Measurements from ENCODE around the gene KDM3B. TPM values are rescaled to one million over a fixed set of nuclear protein-coding genes. Genes with fewer than 3 reads are reported as not detected.

Gene KDM3B
- total RNA-seq, 4 donors from 2014 or later = 49.1 to 112 (median 65.1) TPM

DNA sequence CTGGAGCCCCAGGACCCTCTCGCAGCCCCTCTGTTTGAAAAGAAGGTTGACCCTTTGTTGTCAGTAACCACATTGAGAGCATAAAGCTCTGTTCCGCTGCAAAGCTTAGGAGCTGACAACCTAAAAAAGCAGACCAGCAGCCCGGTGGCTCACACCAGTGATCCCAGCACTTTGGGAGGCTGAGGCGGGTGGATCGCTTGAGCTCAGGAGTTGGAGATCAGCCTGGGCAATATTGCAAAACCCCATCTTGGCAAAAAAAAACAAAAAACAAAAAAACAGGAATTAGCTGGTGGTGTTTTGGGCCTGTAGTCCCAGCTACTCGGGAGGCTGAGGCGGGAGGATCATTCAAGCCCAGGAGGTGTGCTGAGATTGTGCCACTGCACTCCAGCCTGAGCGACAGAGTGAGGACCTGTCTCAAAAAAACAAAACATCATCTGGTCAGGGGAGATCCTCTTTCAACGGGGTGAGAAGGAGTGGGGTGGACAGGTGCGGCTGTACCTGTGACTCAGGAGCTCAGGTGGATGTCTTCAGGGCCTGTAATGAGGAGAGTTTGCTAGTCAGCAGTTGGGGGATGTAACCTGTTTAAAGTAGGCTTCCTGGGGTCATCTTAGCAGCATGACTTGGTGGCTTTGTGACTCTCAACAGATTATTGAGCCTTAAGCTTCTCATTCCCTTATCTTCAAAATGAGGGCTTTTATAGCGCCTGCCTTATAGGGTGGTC lies 85.7 kb downstream of the KDM3B start:
- Histone ChIP-seq H3K27me3 (no peaks in the 10 kb centered on the region), H3K36me3 (peaks cover 38% of the 10 kb centered on the region), H3K4me1 (peaks cover 22% of the 10 kb centered on the region), H3K9me3 (no peaks in the 10 kb centered on the region), H3K27ac (no peak overlapping the region), H3K4me3 (peak overlapping the region; percentile 54)
- TF ChIP-seq CTCF (IDR thresholded peaks at IDR 0.05) (no peak), POLR2AphosphoS5 (IDR thresholded peaks at IDR 0.05) (no peak), POLR2A (IDR thresholded peaks at IDR 0.05) (no peak), EP300 (IDR thresholded peaks at IDR 0.05) (no peak)
- DNase-seq (ENCODE audit: low spot score in 2 of 2) = no peak
- WGBS = 79% methylated on average over 11 of the region's 11 CpGs

DNA sequence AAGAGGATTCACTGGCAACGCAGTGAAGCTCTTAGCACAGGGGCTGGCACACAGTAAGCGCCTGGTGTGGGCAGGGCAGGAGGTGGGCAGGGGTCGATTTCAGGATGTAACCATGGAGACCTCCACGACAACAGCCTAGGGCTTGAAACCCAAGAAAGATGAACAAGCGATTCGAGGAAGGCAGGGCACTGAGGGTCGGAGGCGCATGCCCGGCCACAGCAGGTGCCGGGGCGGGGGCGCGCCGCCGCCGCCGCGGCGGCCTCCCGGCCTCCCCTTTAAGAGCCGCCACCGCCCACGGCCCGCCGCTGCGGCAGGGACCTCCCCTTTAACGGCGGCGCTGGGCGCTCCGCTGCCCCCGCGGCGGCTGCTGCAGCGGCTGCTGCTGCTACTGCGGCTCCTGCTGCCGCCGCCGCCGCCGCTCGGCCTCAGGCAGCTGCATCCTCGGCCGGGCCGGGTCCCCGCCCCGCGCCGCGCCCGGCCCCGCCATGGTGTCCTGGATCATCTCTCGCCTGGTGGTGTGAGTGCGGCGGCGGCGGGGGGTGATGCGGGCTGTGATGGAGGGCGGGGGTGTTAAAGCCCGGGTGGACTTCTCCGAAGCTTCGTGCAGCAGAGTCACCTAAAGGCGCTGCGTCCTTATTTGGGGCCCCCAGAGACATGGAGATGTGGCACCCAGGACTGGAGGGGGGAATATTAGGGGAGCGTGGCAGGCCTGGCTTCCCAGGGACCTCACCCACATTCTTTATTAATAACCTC lies 86.4 kb downstream of the KDM3B start, which contains the start of gene REEP2:
Gene REEP2 (plus strand): TSS at position 334 of the 753 bp plus-strand sequence. CDS start 152 bp downstream, at position 486.
- Histone ChIP-seq H3K4me1 (peaks cover 22% of the 10 kb centered on the region), H3K9me3 (no peaks in the 10 kb centered on the region), H3K27ac (no peak within 1 kb of the TSS), H3K4me3 (peak within 1 kb of the TSS; percentile 54), H3K27me3 (no peaks in the 10 kb centered on the region), H3K36me3 (peaks cover 31% of the 10 kb centered on the region)
- TF ChIP-seq POLR2A (IDR thresholded peaks at IDR 0.05) (no peak), CTCF (IDR thresholded peaks at IDR 0.05) (no peak), EP300 (IDR thresholded peaks at IDR 0.05) (no peak), POLR2AphosphoS5 (IDR thresholded peaks at IDR 0.05) (no peak)
- 0% methylated on average over 10 of the region's 65 CpGs for WGBS
- no peak for DNase-seq (ENCODE audit: low spot score in 2 of 2)

- Histone ChIP-seq H3K27me3 (no peaks in the 10 kb centered on the region), H3K4me3 (peak overlapping the region; percentile 54), H3K36me3 (peaks cover 24% of the 10 kb centered on the region), H3K9me3 (no peaks in the 10 kb centered on the region), H3K27ac (no peak overlapping the region), H3K4me1 (peaks cover 22% of the 10 kb centered on the region)
- no peak for DNase-seq (ENCODE audit: low spot score in 2 of 2)
- TF ChIP-seq EP300 (IDR thresholded peaks at IDR 0.05) = no peak
- TF ChIP-seq POLR2A (IDR thresholded peaks at IDR 0.05) = no peak
- TF ChIP-seq CTCF (IDR thresholded peaks at IDR 0.05) = no peak
- TF ChIP-seq POLR2AphosphoS5 (IDR thresholded peaks at IDR 0.05) = no peak
- 41% methylated on average over 14 of the region's 20 CpGs for WGBS
These were observed 87.1 kb downstream of the KDM3B start for GRCh38 chr5:138439477-138440158.

DNA sequence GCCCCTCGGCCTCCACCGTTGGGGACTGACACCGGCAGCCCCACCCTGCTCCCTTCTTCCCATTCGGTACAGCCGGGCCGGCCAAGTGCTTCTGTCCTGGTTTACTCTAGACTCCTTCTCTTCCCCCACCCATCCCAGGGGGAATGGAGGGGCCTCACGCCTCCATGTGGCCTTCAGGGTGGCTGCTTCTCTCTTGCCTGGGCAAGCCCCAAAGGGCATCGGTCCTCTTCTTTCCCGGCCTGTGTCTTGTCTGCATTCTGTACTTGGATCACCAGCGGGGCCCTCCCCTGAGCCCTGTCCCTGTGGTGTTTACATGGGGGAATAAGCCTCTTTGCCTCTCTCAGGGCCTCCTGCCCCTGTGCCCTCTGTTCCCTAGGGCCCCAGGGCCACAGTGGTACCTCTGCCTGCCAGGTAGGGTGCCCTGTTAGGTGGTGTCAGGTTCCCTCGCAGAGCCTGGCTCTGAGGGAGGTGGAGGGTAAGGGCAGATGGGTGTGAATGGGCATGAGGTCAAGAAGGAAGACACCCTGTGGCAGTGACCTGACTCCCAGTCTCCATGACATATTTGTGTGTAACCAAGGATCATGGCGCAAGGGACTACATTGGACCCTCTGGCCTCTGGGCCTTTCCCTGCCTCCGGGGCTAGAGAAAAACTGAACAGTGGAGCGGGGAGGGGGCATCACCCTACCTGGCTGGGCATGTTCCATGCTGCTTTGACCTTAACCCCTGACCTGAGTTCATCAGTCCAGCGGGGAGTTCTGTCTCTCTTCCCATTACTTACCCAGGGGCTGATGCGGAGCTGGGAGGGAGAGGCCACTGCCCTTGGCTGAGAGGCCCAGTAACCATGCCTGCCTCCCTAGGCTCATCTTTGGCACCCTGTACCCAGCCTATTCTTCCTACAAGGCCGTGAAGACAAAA lies 87.9 kb downstream of the KDM3B start:
- no peak for TF ChIP-seq CTCF (IDR thresholded peaks at IDR 0.05)
- no peak for TF ChIP-seq POLR2AphosphoS5 (IDR thresholded peaks at IDR 0.05)
- TF ChIP-seq EP300 (IDR thresholded peaks at IDR 0.05) = no peak
- TF ChIP-seq POLR2A (IDR thresholded peaks at IDR 0.05) = no peak
- Histone ChIP-seq H3K4me1 (peaks cover 22% of the 10 kb centered on the region), H3K36me3 (peaks cover 16% of the 10 kb centered on the region), H3K9me3 (no peaks in the 10 kb centered on the region), H3K27ac (no peak overlapping the region), H3K27me3 (no peaks in the 10 kb centered on the region), H3K4me3 (no peak overlapping the region)
- 79% methylated on average over 15 of the region's 17 CpGs for WGBS
- no peak for DNase-seq (ENCODE audit: low spot score in 2 of 2)

All from suprapubic skin (tissue), 4 donors.